AG04450 (cell line): Measurements from ENCODE around the gene SUCO. TPM values are rescaled to one million over a fixed set of nuclear protein-coding genes. Genes with fewer than 3 reads are reported as not detected.

Experiments
- CTCF ChIA-PET: fragments of 300-600, 350-600 bp; formaldehyde crosslinking; extraction: SDS; loops from one replicate; lab custom pipeline; 2022; ENCODE audit warnings: antibody characterized with exemption, inconsistent platforms; lab: Charles Lee
- POLR2A ChIA-PET: fragments of 350-600 bp; formaldehyde crosslinking; extraction: SDS; loops from one replicate; lab custom pipeline; 2021; ENCODE audit warnings: antibody characterized with exemption, inconsistent platforms; lab: Yijun Ruan, JAX
- DNase-seq: peaks from one replicate; pipeline ENCODE4 v3.0.0-alpha.2; 2011; ENCODE audit warnings: low read depth, low spot score
- H3K27ac ChIP-seq: one replicate; pipeline ENCODE4 v1.5.1; 2012; ENCODE audit warnings: low read depth, low read length, control low read depth
- H3K27me3 ChIP-seq: one replicate; pipeline ENCODE4 v1.6.0; 2012; ENCODE audit warnings: low read length; ENCODE audit not compliant: control insufficient read depth, insufficient read depth
- H3K4me3 ChIP-seq: 2 replicates; pipeline ENCODE4 v1.5.1; 2011; ENCODE audit warnings: mild to moderate bottlenecking, low read depth, low read length, control low read depth
- H3K9me3 ChIP-seq: 2 replicates; pipeline ENCODE4 v1.5.1; 2012; ENCODE audit warnings: low read length; ENCODE audit not compliant: control insufficient read depth, insufficient read depth
- polyA plus RNA-seq: library from polyadenylated mRNA; depleted of rRNA; stranded (reverse); fragments of >200 nt; gene quantifications from 2 replicates; pipeline ENCODE4 v1.2.3, GENCODE V29; 2011
- TF ChIP-seq, protein P1 (sequence below): IDR thresholded peaks from 2 replicates; pipeline ENCODE4 v1.5.1; 2011; ENCODE audit warnings: low read depth, low read length, control low read depth, inconsistent platforms

SUCO gene
- polyA plus RNA-seq, 1 experiment, result 25.1 TPM

DNA sequence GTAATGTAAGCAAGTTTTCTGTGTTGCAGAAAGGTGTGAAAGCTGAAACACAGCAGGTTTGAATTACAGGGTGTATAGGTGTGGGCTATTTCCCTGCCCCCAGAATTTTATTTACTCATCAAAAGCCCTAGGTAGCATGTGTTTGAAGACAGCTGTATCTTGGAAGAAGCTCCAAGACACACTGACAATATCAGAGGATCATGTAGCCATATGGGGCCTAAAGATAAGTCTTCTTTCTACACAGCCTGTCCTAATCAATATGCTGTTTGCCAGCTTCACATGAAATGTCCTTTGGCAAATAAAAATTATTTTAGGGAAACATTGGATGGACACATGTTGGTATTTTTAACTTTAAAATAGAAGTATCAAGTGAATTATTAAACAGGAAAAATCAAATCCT is 17.5 kb upstream of the SUCO start:
- no peaks in the 10 kb centered on the region for H3K9me3 ChIP-seq
- POLR2A ChIA-PET, result no interaction called here
- CTCF ChIA-PET, result interaction anchor here (0.7 kb wide), 1 partner anchor 11 kb away, joined by 3 read pairs; no protein-coding TSS in a partner anchor
- H3K27ac ChIP-seq, result no peak overlapping the region
- H3K27me3 ChIP-seq, result no peaks in the 10 kb centered on the region
- no peak overlapping the region for H3K4me3 ChIP-seq
- DNase-seq, result no peak
- TF ChIP-seq, protein P1, sequence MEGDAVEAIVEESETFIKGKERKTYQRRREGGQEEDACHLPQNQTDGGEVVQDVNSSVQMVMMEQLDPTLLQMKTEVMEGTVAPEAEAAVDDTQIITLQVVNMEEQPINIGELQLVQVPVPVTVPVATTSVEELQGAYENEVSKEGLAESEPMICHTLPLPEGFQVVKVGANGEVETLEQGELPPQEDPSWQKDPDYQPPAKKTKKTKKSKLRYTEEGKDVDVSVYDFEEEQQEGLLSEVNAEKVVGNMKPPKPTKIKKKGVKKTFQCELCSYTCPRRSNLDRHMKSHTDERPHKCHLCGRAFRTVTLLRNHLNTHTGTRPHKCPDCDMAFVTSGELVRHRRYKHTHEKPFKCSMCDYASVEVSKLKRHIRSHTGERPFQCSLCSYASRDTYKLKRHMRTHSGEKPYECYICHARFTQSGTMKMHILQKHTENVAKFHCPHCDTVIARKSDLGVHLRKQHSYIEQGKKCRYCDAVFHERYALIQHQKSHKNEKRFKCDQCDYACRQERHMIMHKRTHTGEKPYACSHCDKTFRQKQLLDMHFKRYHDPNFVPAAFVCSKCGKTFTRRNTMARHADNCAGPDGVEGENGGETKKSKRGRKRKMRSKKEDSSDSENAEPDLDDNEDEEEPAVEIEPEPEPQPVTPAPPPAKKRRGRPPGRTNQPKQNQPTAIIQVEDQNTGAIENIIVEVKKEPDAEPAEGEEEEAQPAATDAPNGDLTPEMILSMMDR, result no peak

DNA sequence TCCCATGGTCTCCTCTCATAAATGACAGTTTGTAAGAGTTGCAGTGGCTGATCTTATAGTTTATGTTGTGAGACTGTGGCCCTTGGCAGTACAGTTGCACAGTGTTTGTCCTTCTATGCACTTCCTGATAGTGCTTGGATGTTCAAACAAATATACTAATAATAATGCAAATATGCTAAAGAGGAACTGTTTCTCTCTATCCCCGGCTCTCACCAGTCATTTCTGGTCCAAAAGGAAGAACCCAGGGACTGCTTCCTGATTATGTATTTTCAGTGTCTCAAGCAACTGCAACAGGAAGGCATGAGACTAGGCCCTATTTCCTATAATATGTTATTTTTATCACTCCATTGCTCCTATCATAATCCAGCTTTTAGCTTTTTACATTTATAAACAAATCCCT is 17.0 kb upstream of the SUCO start:
- TF ChIP-seq, protein P1, result no peak
- CTCF ChIA-PET, result interaction anchor here (0.7 kb wide), 1 partner anchor 11 kb away, joined by 3 read pairs; no protein-coding TSS in a partner anchor
- POLR2A ChIA-PET, result no interaction called here
- no peak overlapping the region for H3K4me3 ChIP-seq
- no peaks in the 10 kb centered on the region for H3K9me3 ChIP-seq
- H3K27ac ChIP-seq, result no peak overlapping the region
- no peak for DNase-seq
- H3K27me3 ChIP-seq, result no peaks in the 10 kb centered on the region

DNA sequence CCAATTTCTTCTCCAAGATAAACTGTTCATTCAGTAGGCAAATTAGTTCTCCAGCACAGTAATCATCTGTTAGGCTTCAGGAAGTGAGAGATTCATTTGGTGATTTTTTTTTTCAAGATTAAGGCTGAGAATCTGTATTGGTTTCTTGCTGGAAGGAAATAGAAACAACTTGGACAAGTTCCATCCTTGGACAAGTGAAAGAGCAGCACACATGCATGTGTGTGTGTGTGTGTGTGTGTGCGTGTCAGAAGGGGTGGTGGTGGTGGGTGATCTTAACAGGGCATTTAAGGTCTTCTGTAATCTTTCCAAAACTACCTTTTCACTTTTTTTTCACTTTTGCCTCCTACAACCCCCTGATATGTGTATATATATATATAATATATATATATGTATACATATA is 15.9 kb upstream of the SUCO start:
- TF ChIP-seq, protein P1, result no peak
- no peak overlapping the region for H3K4me3 ChIP-seq
- no peak for DNase-seq
- H3K27me3 ChIP-seq, result no peaks in the 10 kb centered on the region
- H3K9me3 ChIP-seq, result no peaks in the 10 kb centered on the region
- H3K27ac ChIP-seq, result no peak overlapping the region
- ChIA-PET CTCF (no interaction called here), POLR2A (no interaction called here)

DNA sequence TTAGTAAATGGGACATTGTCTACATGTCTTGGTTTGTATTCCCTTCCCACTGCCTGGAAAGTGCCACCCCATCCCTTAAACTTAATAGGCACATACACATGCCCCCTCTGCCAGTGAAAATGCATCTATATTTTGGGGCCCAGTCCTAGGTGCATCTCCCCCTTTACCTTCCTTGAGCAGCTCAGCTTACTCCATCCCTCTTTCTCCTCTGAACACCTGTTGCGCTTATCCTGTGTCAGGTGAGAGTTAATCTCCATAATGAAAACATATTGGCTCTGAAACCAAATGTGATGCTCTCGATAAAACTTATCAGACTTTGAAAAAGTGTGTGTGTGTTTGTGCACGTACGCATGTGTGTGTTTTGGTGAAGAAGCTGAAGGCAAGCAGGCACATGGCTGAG is 15.4 kb upstream of the SUCO start:
- no peak overlapping the region for H3K27ac ChIP-seq
- TF ChIP-seq, protein P1, result no peak
- H3K27me3 ChIP-seq, result no peaks in the 10 kb centered on the region
- CTCF ChIA-PET, result no interaction called here
- H3K4me3 ChIP-seq, result no peak overlapping the region
- POLR2A ChIA-PET, result no interaction called here
- no peak for DNase-seq
- no peaks in the 10 kb centered on the region for H3K9me3 ChIP-seq

DNA sequence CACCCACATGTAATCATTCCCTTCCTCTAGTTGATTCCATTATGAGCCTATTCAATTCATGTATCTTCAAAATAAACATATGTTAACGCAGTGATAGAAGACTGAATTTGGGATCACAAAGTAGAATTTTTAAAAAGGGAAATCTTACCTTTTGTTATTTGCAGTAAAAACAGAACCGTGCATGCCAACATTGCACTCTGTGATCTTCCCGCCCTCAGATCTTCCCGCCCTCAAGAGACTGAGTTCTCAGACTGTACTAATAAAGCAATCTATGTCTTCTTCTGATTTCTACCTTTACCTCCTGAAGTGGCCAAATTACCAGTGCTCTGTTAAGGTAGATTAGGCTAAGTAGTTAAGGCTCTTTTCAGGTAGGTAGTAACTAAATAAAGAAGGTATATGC is 3.6 kb upstream of the SUCO start:
- H3K4me3 ChIP-seq, result no peak overlapping the region
- TF ChIP-seq, protein P1, result no peak
- no peak for DNase-seq
- CTCF ChIA-PET, result no interaction called here
- no peaks in the 10 kb centered on the region; the same call in 1 of the 2 replicates for H3K9me3 ChIP-seq
- H3K27me3 ChIP-seq, result peaks cover 11% of the 10 kb centered on the region
- no peak overlapping the region for H3K27ac ChIP-seq
- POLR2A ChIA-PET, result no interaction called here
